Brain microvascular endothelial cell (primary cell): Measurements from ENCODE around the gene MEPE.

ENCODE experiments used
- DNase-seq: peaks from one replicate; pipeline ENCODE4 v3.0.0-alpha.2; 2020
- H3K27ac ChIP-seq: fragments of 250-450 bp; sonication (Bioruptor Pico); 2 replicates; pipeline ENCODE4 v1.5.1; 2020; ENCODE audit warnings: mild to moderate bottlenecking, moderate library complexity
- H3K27me3 ChIP-seq: fragments of 250-450 bp; sonication (Bioruptor Pico); replicated peaks from 2 replicates; pipeline ENCODE4 v1.5.1; 2020; ENCODE audit warnings: mild to moderate bottlenecking
- H3K36me3 ChIP-seq: fragments of 250-450 bp; sonication (Bioruptor Pico); replicated peaks from 2 replicates; pipeline ENCODE4 v1.5.1; 2020; ENCODE audit warnings: mild to moderate bottlenecking
- H3K4me3 ChIP-seq: 2 replicates; pipeline ENCODE4 v1.5.1; 2011; ENCODE audit warnings: low read depth, mild to moderate bottlenecking, control low read depth, low read length, moderate library complexity
- in situ Hi-C: cut with HindIII; loops from 2 replicates; pipeline ENCODE4 v1.10.0; 2017; ENCODE audit warnings: low sequenced_read_pairs, low pct_ligation_motif_present
- TF ChIP-seq, protein P1 (sequence below): IDR thresholded peaks from 2 replicates; pipeline ENCODE4 v1.5.1; 2011; ENCODE audit warnings: low read depth, mild to moderate bottlenecking, moderate library complexity, low read length, control low read depth, inconsistent platforms; ENCODE audit errors: missing control alignments

MEPE gene

DNA sequence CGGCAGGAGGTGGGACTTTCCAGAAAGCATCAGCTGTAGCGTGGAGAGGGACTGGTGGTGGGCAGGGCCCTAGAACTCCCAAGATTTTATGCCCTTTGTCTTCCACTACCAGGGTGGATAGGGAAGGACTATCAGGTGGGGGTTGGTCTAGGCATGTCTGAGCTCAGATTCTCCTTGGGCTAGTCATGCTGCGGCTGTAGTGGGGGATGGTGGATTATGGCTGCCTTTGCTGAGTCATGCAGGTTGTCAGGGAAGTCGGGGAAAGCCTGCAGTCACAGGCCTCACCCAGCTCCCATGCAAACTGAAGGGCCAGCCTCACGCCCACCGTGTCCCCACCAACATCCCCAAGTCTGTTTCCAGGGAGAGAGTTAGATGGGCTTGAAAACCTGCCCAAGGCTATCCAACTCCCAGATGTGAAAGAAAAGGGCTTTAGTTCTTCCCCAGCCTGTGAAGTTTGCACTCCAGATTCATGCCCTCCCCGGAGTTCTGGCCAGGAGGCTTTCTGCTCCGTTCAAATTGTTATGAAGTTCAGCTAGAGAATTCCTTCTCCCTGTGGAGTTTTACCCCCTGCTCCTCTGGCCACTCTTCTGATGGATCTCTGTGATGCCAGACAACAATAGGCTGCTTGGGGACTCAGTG lies 13.4 kb upstream of the MEPE start:
- Histone ChIP-seq H3K27ac (peak overlapping the region; percentile 74), H3K27me3 (no peaks in the 10 kb centered on the region), H3K36me3 (no peaks in the 10 kb centered on the region), H3K4me3 (no peak overlapping the region)
- TF ChIP-seq, protein P1, sequence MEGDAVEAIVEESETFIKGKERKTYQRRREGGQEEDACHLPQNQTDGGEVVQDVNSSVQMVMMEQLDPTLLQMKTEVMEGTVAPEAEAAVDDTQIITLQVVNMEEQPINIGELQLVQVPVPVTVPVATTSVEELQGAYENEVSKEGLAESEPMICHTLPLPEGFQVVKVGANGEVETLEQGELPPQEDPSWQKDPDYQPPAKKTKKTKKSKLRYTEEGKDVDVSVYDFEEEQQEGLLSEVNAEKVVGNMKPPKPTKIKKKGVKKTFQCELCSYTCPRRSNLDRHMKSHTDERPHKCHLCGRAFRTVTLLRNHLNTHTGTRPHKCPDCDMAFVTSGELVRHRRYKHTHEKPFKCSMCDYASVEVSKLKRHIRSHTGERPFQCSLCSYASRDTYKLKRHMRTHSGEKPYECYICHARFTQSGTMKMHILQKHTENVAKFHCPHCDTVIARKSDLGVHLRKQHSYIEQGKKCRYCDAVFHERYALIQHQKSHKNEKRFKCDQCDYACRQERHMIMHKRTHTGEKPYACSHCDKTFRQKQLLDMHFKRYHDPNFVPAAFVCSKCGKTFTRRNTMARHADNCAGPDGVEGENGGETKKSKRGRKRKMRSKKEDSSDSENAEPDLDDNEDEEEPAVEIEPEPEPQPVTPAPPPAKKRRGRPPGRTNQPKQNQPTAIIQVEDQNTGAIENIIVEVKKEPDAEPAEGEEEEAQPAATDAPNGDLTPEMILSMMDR, result no peak
- peak; percentile 94 for DNase-seq
- in situ Hi-C loops, result no loop called here

DNA sequence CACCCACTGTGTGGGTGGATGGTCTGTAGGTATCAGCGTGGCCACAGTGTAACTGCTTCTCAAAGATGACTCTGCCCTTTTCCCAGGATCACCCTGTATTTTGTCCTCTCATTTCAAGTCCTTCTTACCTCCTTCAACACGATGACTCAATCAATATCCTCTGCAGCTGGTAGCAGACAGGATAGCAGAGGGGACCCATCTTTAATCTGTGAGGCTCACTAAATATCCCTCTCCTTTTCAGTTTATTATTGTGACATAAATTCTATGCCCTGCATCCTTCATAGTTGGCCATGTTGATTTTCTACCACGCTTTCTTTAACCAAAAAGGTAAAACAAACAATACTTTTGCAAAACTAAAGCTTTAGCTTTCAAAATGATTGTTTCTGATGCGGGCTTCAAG lies 9.6 kb upstream of the MEPE start:
- no peak overlapping the region for H3K4me3 ChIP-seq
- H3K27ac ChIP-seq, result no peak overlapping the region
- H3K36me3 ChIP-seq, result no peaks in the 10 kb centered on the region
- no peaks in the 10 kb centered on the region for H3K27me3 ChIP-seq
- no peak for DNase-seq
- TF ChIP-seq, protein P1, result no peak
- in situ Hi-C loops, result no loop called here

DNA sequence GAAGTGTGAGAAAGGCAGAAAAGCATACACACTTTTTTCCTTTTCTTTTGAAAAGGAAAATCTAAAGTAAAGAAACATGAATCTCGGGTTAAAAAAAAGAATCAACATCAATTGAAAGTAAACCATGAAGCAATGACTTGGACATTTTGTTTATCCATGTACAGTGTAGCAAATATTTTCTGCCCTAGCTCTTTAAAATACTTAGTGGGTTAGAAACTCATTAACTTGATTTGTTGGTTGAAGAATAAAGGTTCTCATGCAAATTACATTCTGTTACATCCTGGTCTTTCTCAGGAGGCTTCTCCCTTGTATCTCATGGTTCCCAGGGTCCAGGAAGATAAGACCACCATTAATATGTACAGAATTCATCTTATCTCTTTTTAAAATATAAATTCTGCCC lies 9.0 kb upstream of the MEPE start:
- no peak for DNase-seq
- in situ Hi-C loops, result no loop called here
- TF ChIP-seq, protein P1, result no peak

DNA sequence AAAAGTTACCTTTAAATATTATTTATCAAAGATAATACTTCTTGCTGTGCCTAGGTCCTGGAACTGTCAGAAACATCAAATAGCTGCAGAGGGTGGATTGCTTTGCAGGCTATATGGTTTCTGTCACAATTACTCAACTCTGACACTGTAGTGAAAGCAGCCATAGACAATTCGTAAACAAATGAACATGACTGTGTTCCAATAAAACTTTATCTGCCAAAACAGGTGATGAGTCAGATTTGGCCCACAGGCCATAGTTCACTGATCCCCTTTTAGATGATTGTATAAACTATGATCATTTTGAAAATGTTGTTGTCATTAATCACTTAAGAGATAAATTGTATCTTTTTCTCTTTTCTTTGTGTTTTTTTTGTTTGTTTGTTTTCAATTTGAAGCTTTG lies 8.4 kb upstream of the MEPE start:
- Histone ChIP-seq H3K27ac (no peak overlapping the region), H3K4me3 (no peak overlapping the region), H3K36me3 (no peaks in the 10 kb centered on the region), H3K27me3 (no peaks in the 10 kb centered on the region)
- TF ChIP-seq, protein P1, result no peak
- no peak for DNase-seq
- in situ Hi-C loops, result no loop called here

More for the DNA sequence above, 9.0 kb upstream of the MEPE start:
- no peaks in the 10 kb centered on the region for H3K36me3 ChIP-seq
- H3K27ac ChIP-seq, result no peak overlapping the region
- H3K27me3 ChIP-seq, result no peaks in the 10 kb centered on the region
- H3K4me3 ChIP-seq, result no peak overlapping the region

DNA sequence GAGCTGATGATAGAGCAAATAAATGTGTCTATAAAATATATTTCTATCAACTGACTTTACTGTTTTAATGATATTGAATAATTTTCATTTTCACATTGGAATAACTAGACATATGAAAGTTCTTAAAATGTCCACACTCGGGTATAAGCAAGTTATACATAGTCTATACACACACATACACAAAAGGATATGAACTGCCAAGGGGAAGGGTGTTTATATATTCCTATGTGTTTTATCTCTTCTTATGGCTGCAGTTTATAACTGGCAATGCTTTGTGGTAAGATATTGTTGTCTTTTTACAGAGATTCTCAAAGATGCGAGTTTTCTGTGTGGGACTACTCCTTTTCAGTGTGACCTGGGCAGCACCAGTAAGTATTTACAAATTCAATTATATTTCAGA lies 1.6 kb downstream of the MEPE start:
- H3K27ac ChIP-seq, result no peak overlapping the region
- no peaks in the 10 kb centered on the region for H3K27me3 ChIP-seq
- in situ Hi-C loops, result loop anchor here (25.0 kb wide), 1 partner anchor 297 kb away; the partner anchor contains the start of gene SPARCL1
- H3K36me3 ChIP-seq, result no peaks in the 10 kb centered on the region
- TF ChIP-seq, protein P1, result no peak
- no peak overlapping the region for H3K4me3 ChIP-seq
- DNase-seq, result no peak

DNA sequence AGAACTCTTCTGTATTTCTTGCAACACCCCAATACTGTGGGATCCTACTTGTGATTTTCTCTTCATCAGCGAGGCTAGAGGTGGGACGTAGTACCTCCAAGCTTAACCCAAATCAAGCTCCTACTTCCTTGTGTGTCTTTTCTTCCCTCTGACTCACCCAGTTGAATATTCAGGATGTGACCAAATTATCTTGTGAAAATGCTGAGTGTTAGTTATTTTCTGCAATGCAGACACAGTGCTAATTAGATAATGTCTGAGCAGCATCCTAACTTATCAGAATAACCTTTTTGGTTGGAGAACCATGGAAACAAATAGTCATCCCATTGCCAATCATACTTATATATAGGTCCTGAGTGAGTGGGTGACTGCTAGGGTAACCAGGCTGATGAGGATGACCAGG lies 2.4 kb downstream of the MEPE start:
- TF ChIP-seq, protein P1, result no peak
- Histone ChIP-seq H3K27me3 (no peaks in the 10 kb centered on the region), H3K27ac (no peak overlapping the region), H3K36me3 (no peaks in the 10 kb centered on the region), H3K4me3 (no peak overlapping the region)
- DNase-seq, result no peak
- in situ Hi-C loops, result loop anchor here (25.0 kb wide), 1 partner anchor 298 kb away; the partner anchor contains the start of gene SPARCL1
